GM23338 (cell line): ENCODE results near the gene CDH18. TPM values are rescaled to one million over a fixed set of nuclear protein-coding genes. Genes with fewer than 3 reads are reported as not detected.

Experiments used
- ATAC-seq: fragments of 200-7000 bp; cut with Tn5 transposase; 3 replicates; pipeline ENCODE4 v1.9.1; 2020
- DNase-seq: peaks from one replicate; pipeline ENCODE4 v3.0.0-alpha.2; 2015; ENCODE audit warnings: low spot score
- H2AFZ ChIP-seq: fragments of 200-600 bp; sonication (generic); 2 replicates; pipeline ENCODE4 v1.8.0; 2016; ENCODE audit warnings: antibody characterized with exemption, mild to moderate bottlenecking, moderate library complexity
- H3F3A ChIP-seq: fragments of 200-600 bp; sonication (generic); replicated peaks from 2 replicates; pipeline ENCODE4 v1.8.0; 2017; ENCODE audit warnings: antibody characterized with exemption, mixed run types, low read depth
- H3K27ac ChIP-seq: fragments of 200-600 bp; sonication (generic); 2 replicates; pipeline ENCODE4 v1.6.1; 2016; ENCODE audit warnings: low read depth
- H3K27me3 ChIP-seq: fragments of 200-600 bp; sonication (generic); 2 replicates; pipeline ENCODE4 v1.8.0; 2016; ENCODE audit warnings: mild to moderate bottlenecking, mixed run types, moderate library complexity; ENCODE audit not compliant: insufficient read depth
- H3K36me3 ChIP-seq: fragments of 200-600 bp; sonication (generic); 2 replicates; pipeline ENCODE4 v1.8.0; 2016; ENCODE audit warnings: mild to moderate bottlenecking; ENCODE audit not compliant: insufficient read depth
- H3K4me1 ChIP-seq: fragments of 200-600 bp; sonication (generic); 2 replicates; pipeline ENCODE4 v1.8.0; 2016; ENCODE audit warnings: mild to moderate bottlenecking, moderate library complexity; ENCODE audit not compliant: insufficient read depth
- H3K4me2 ChIP-seq: fragments of 200-600 bp; sonication (generic); 2 replicates; pipeline ENCODE4 v1.7.1; 2017; ENCODE audit warnings: mixed run types
- H3K4me3 ChIP-seq: fragments of 200-600 bp; sonication (generic); 2 replicates; pipeline ENCODE4 v1.6.1; 2016; ENCODE audit warnings: mixed run types
- H3K79me2 ChIP-seq: fragments of 200-600 bp; sonication (generic); replicated peaks from 2 replicates; pipeline ENCODE4 v1.8.0; 2017; ENCODE audit warnings: mild to moderate bottlenecking; ENCODE audit not compliant: insufficient read depth
- H3K9me2 ChIP-seq: fragments of 200-600 bp; sonication (generic); 2 replicates; pipeline ENCODE4 v1.8.0; 2017; ENCODE audit not compliant: insufficient read depth
- H4K20me1 ChIP-seq: fragments of 200-600 bp; sonication (generic); replicated peaks from 2 replicates; pipeline ENCODE4 v1.8.0; 2017; ENCODE audit warnings: mild to moderate bottlenecking; ENCODE audit not compliant: insufficient read depth
- H3K27ac Mint-ChIP-seq: 2 replicates; pipeline ENCODE4 v1.8.0; 2020; ENCODE audit warnings: inconsistent platforms, mild to moderate bottlenecking, moderate library complexity, mixed read lengths
- H3K27me3 Mint-ChIP-seq: 3 replicates; pipeline ENCODE4 v1.8.0; 2022; ENCODE audit warnings: low read depth, mild to moderate bottlenecking, moderate library complexity, mixed read lengths, inconsistent platforms; ENCODE audit not compliant: insufficient read depth, poor library complexity
- H3K36me3 Mint-ChIP-seq: 3 replicates; pipeline ENCODE4 v1.8.0; 2021; ENCODE audit warnings: low read depth, mild to moderate bottlenecking, inconsistent platforms, moderate library complexity, mixed read lengths
- H3K4me1 Mint-ChIP-seq: 3 replicates; pipeline ENCODE4 v1.8.0; 2020; ENCODE audit warnings: mild to moderate bottlenecking, inconsistent platforms, mixed read lengths
- H3K4me3 Mint-ChIP-seq: 3 replicates; pipeline ENCODE4 v1.8.0; 2021; ENCODE audit warnings: moderate library complexity, mild to moderate bottlenecking, inconsistent platforms, mixed read lengths
- H3K9me3 Mint-ChIP-seq: 3 replicates; pipeline ENCODE4 v1.8.0; 2020; ENCODE audit warnings: moderate library complexity, mild to moderate bottlenecking, inconsistent platforms, mixed read lengths
- CREB1 ChIP-seq: fragments of 250-450 bp; sonication (Bioruptor Pico); IDR thresholded peaks from 2 replicates; pipeline ENCODE4 v1.5.0; 2020; ENCODE audit warnings: low read depth, mild to moderate bottlenecking, moderate library complexity
- CTCF ChIP-seq, 2 experiments: fragments of 200-600 bp in 1 of 2; sonication (generic) in 1 of 2; conservative IDR thresholded peaks; 2 replicates each; pipeline versions ENCODE4 v1.5.1 to v1.6.1; 2016 to 2017; ENCODE audit warnings: antibody characterized with exemption in 2 of 2, low read depth in 2 of 2, mild to moderate bottlenecking in 2 of 2, moderate library complexity in 1 of 2
- EZH2 ChIP-seq: fragments of 200-600 bp; sonication (generic); IDR thresholded peaks from one replicate; pipeline ENCODE4 v1.8.0; 2017; ENCODE audit warnings: antibody characterized with exemption, mild to moderate bottlenecking, low read depth; ENCODE audit not compliant: unreplicated experiment
- EZH2phosphoT487 ChIP-seq: fragments of 200-600 bp; sonication (generic); IDR thresholded peaks from one replicate; pipeline ENCODE4 v1.8.1; 2018; ENCODE audit warnings: antibody characterized with exemption; ENCODE audit not compliant: unreplicated experiment
- JUNB ChIP-seq: IDR thresholded peaks from one replicate; pipeline ENCODE4 v1.6.1; 2016; ENCODE audit warnings: antibody characterized with exemption; ENCODE audit not compliant: unreplicated experiment
- NANOG ChIP-seq: IDR thresholded peaks from 2 replicates; pipeline ENCODE4 v1.6.1; 2016; ENCODE audit warnings: antibody characterized with exemption, borderline replicate concordance
- POLR2AphosphoS5 ChIP-seq: IDR thresholded peaks from 2 replicates; pipeline ENCODE4 v1.6.1; 2016; ENCODE audit warnings: antibody characterized with exemption, low read depth
- STAT1 ChIP-seq: IDR thresholded peaks from one replicate; pipeline ENCODE4 v1.6.1; 2016; ENCODE audit warnings: antibody characterized with exemption; ENCODE audit not compliant: unreplicated experiment
- ZNF114 ChIP-seq: fragments of 250-450 bp; sonication (Bioruptor Pico); IDR thresholded peaks from 2 replicates; pipeline ENCODE4 v1.5.0; 2020; ENCODE audit warnings: mild to moderate bottlenecking, moderate library complexity
- ZNF331 ChIP-seq: fragments of 250-450 bp; sonication (Bioruptor Pico); IDR thresholded peaks from 2 replicates; pipeline ENCODE4 v1.5.0; 2020; ENCODE audit warnings: low read depth, mild to moderate bottlenecking, moderate library complexity
- polyA plus RNA-seq: library from polyadenylated mRNA; unstranded; fragments of >200 nt; fragmentation: Nextera tagmentation; extraction: Ambion mirVana; gene quantifications from 2 replicates; pipeline ENCODE4 v1.2.1, GENCODE V29; 2016
- total RNA-seq: library from RNA; depleted of rRNA; stranded (reverse); fragments of >200 nt; shearing (Covaris generic); gene quantifications from 2 replicates; pipeline ENCODE4 v1.2.3, GENCODE V29; 2014
- TF ChIP-seq, protein P1 (sequence below): IDR thresholded peaks from one replicate; pipeline ENCODE4 v1.6.1; 2018; ENCODE audit warnings: antibody characterized with exemption; ENCODE audit not compliant: unreplicated experiment
- TF ChIP-seq, protein P2 (sequence below): IDR thresholded peaks from 2 replicates; pipeline ENCODE4 v1.6.1; 2016; ENCODE audit warnings: antibody characterized with exemption

The CDH18 gene
- total and polyA plus RNA-seq, 2 experiments from 2014 or later, result 1.3 TPM; not detected in 1

DNA sequence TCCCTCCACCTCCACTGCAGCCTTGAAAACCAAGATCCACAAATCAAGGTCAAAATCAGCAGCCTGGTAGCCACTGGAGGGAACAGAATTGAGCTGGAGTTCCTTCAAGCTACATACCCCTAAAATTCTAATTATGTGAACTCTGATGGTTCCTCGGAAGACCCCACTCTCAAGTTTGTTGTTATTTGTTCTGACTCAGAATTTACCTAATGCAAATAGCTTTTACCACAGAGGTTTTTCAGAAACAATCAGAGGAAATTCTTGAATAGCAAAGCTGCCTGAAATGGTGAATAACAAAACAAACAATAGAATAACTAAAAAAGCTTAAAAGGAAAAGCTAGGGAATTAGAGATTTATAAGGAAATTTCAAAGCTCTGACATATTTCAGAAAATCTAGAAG lies 220.0 kb downstream of the CDH18 start:
- peaks cover under 1% of the 10 kb centered on the region; the same call in 2 of the 3 replicates for H3K9me3 Mint-ChIP-seq
- Histone ChIP-seq H3F3A (no peaks in the 10 kb centered on the region), H3K36me3 (no peaks in the 10 kb centered on the region), H3K4me3 (peak overlapping the region; percentile 4; the same call in 1 of the 2 replicates), H3K9me2 (peaks cover 4% of the 10 kb centered on the region; the same call in 1 of the 2 replicates), H4K20me1 (no peaks in the 10 kb centered on the region), H3K4me2 (peak overlapping the region; percentile 23), H3K27me3 (no peaks in the 10 kb centered on the region), H3K27ac (peak overlapping the region; percentile 68), H3K79me2 (no peaks in the 10 kb centered on the region), H2AFZ (no peak overlapping the region), H3K4me1 (peaks cover 61% of the 10 kb centered on the region)
- peak overlapping the region; percentile 9; the same call in 1 of the 3 replicates for H3K4me3 Mint-ChIP-seq
- TF ChIP-seq CREB1 (CRISPR knock-in tag), result no peak
- TF ChIP-seq ZNF114 (CRISPR knock-in tag), result no peak
- TF ChIP-seq, protein P1, sequence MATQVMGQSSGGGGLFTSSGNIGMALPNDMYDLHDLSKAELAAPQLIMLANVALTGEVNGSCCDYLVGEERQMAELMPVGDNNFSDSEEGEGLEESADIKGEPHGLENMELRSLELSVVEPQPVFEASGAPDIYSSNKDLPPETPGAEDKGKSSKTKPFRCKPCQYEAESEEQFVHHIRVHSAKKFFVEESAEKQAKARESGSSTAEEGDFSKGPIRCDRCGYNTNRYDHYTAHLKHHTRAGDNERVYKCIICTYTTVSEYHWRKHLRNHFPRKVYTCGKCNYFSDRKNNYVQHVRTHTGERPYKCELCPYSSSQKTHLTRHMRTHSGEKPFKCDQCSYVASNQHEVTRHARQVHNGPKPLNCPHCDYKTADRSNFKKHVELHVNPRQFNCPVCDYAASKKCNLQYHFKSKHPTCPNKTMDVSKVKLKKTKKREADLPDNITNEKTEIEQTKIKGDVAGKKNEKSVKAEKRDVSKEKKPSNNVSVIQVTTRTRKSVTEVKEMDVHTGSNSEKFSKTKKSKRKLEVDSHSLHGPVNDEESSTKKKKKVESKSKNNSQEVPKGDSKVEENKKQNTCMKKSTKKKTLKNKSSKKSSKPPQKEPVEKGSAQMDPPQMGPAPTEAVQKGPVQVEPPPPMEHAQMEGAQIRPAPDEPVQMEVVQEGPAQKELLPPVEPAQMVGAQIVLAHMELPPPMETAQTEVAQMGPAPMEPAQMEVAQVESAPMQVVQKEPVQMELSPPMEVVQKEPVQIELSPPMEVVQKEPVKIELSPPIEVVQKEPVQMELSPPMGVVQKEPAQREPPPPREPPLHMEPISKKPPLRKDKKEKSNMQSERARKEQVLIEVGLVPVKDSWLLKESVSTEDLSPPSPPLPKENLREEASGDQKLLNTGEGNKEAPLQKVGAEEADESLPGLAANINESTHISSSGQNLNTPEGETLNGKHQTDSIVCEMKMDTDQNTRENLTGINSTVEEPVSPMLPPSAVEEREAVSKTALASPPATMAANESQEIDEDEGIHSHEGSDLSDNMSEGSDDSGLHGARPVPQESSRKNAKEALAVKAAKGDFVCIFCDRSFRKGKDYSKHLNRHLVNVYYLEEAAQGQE, result no peak
- no peak for TF ChIP-seq JUNB
- no peak for TF ChIP-seq EZH2
- TF ChIP-seq, protein P2, sequence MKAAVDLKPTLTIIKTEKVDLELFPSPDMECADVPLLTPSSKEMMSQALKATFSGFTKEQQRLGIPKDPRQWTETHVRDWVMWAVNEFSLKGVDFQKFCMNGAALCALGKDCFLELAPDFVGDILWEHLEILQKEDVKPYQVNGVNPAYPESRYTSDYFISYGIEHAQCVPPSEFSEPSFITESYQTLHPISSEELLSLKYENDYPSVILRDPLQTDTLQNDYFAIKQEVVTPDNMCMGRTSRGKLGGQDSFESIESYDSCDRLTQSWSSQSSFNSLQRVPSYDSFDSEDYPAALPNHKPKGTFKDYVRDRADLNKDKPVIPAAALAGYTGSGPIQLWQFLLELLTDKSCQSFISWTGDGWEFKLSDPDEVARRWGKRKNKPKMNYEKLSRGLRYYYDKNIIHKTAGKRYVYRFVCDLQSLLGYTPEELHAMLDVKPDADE, result no peak
- peak; percentile 56; the same call in 1 of the 2 replicates for TF ChIP-seq NANOG
- ATAC-seq (peak; percentile 63), DNase-seq (peak; percentile 72)
- peak overlapping the region; percentile 45; the same call in 1 of the 2 replicates for H3K27ac Mint-ChIP-seq
- H3K27me3 Mint-ChIP-seq, result peaks cover 2% of the 10 kb centered on the region
- peaks cover 61% of the 10 kb centered on the region for H3K4me1 Mint-ChIP-seq
- peaks cover 4% of the 10 kb centered on the region; the same call in 1 of the 3 replicates for H3K36me3 Mint-ChIP-seq

DNA sequence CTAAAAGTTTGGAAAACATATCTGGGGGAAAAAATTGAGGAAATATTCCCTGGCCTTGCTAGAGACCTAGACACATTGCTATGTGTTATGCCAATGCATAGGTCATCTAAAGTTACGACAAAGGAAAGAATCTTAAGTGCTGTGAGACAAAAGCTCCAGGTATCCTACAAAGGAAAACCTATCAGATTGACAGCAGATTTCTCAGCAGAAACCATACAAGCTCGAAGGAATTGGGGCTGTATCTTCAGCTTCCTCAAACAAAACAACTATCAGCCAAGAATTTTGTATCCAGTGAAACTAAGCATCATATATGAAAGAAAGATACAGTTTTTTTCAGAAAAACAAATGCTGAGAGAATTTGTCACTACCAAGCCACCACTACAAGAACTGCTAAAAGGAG lies 234.4 kb downstream of the CDH18 start:
- H2AFZ ChIP-seq, result no peak overlapping the region
- H3K4me3 Mint-ChIP-seq, result no peak overlapping the region
- no peak overlapping the region for H3K27ac ChIP-seq
- H3K36me3 ChIP-seq, result peaks cover 8% of the 10 kb centered on the region; the same call in 1 of the 2 replicates
- no peak for ATAC-seq
- no peaks in the 10 kb centered on the region for H3K27me3 ChIP-seq
- peaks cover 19% of the 10 kb centered on the region; the same call in 2 of the 3 replicates for H3K36me3 Mint-ChIP-seq
- H3K79me2 ChIP-seq, result no peaks in the 10 kb centered on the region
- 0 out of 2 replicates have a peak, but pooled peaks cover 3% of the 10 kb centered on the region for H3K4me1 ChIP-seq
- no peak overlapping the region for H3K4me3 ChIP-seq
- no peak for DNase-seq
- no peak overlapping the region for H3K4me2 ChIP-seq
- H3K27me3 Mint-ChIP-seq, result peaks cover 4% of the 10 kb centered on the region
- 0 out of 2 replicates have a peak, but pooled peaks cover 6% of the 10 kb centered on the region for H3K9me2 ChIP-seq
- H4K20me1 ChIP-seq, result no peaks in the 10 kb centered on the region
- H3K4me1 Mint-ChIP-seq, result peaks cover 2% of the 10 kb centered on the region; the same call in 1 of the 3 replicates
- no peak overlapping the region for H3K27ac Mint-ChIP-seq
- no peaks in the 10 kb centered on the region for H3F3A ChIP-seq
- peaks cover 24% of the 10 kb centered on the region for H3K9me3 Mint-ChIP-seq
- TF ChIP-seq CREB1 (CRISPR knock-in tag), result no peak
- TF ChIP-seq, protein P1, result no peak
- TF ChIP-seq STAT1, result no peak
- no peak for TF ChIP-seq EZH2phosphoT487
- no peak for TF ChIP-seq ZNF331 (CRISPR knock-in tag)
- TF ChIP-seq JUNB, result no peak
- TF ChIP-seq EZH2, result no peak
- TF ChIP-seq, protein P2, result no peak
- no peak for TF ChIP-seq POLR2AphosphoS5
- no peak for TF ChIP-seq NANOG
- TF ChIP-seq CTCF (conservative IDR thresholded peaks at IDR 0.05; ENCODE audit: low read depth in 2 of 2), result no peak
